GM11168 (cell line): Measurements from ENCODE around the gene ZNF789.
"Not testable (repeated sequence)": the region's sequence is repeated elsewhere in the genome, so short reads cannot be mapped to it uniquely, and the experiment has no call there.

Experiments used
- in situ Hi-C: fragments of 300-500 bp; cut with MboI; formaldehyde crosslinking; loops from one replicate; pipeline ENCODE4 v1.12.0; 2022; ENCODE audit warnings: low sequenced_read_pairs; ENCODE audit not compliant: unreplicated experiment

Gene ZNF789

GRCh38 chr7:99500637-99501009, 27.9 kb downstream of the ZNF789 start:
- in situ Hi-C loops: no loop called here

DNA sequence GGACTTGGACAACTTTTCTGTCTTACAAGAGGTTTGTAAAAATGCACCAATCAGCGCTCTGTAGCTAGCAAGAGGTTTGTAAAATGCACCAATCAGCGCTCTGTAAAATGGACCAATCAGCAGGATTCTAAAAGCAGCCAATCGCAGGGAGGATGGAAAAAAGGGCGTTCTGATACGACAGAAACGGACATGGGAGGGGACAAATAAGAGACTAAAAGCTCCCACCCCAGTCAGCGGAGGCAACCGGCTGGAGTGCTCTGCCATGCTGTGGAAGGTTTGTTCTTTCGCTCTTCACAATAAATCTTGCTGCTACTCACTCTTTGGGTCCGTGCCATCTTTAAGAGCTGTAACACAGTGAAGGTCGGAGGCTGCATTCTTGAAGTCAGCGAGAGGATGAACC, 28.5 kb downstream of the ZNF789 start:
- in situ Hi-C loops: not testable (repeated sequence)

- in situ Hi-C loops: no loop called here
Measured at GRCh38 chr7:99504281-99504602, 31.6 kb downstream of the ZNF789 start.

DNA sequence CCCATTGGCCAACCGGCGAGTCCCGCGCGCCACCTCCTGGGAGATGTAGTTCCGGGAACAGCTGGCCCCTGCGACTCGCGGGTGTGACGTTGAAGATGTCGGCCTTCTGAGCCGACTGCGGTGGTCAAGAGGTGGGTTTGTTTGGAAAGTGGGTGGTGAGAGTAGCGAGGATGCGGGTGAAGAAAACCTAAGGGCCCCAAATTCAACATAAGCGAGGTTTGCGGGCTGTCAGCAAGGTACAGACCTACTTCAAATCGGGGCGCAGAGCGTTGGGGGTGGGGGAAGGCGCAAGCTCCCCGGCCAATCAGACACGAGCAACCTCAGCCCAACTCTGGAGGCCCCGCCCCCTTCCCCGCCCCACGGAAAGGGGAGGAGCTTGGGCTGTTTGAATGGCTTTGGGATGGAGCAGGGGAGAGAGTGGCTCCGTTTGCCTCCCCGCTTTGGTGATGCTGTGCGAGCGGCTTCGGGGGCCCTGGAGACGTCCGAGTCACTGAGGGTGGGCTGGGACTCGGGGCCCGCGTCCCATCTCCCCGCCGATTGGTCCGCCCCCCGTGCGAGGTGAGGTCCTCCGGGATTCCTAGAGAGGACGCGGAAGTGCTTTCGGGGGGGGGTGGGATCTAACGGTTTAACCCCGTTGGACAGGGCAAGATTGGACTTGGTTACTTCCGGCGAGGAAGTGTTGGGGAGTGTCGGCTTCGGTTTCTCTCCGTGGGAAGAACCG, 32.1 kb downstream of the ZNF789 start, which contains the start of gene ZKSCAN5:
ZKSCAN5 (plus strand) TSS at position 60 of the 721 bp plus-strand sequence. CDS start 1,383 bp downstream, outside the sequence.
- in situ Hi-C loops: no loop called here

GRCh38 chr7:99505324-99505662, 32.6 kb downstream of the ZNF789 start:
- in situ Hi-C loops: no loop called here

GRCh38 chr7:99514050-99514449, 41.4 kb downstream of the ZNF789 start:
- in situ Hi-C loops: no loop called here

DNA sequence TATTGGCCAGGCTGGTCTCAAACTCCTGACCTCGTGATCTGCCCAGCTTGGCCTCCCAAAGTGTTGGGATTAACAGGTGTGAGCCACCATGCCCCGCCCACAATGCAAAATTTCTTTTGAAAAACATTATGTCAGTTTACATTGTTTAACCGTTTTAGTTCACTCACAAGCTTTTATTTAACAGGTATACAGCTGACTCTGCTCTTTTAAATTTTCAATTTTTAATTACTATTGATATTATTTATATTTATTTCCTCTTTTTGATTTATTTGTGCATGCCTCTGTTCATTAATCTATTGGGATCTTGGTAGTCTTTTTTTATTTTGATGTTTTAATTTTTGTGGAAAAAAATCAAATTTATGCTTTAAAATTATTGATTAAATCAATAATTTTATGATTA, 48.7 kb downstream of the ZNF789 start:
- in situ Hi-C loops: no loop called here

- in situ Hi-C loops: no loop called here
Measured at GRCh38 chr7:99525713-99526440, 53.2 kb downstream of the ZNF789 start.

GRCh38 chr7:99531354-99531765, 58.7 kb downstream of the ZNF789 start:
- in situ Hi-C loops: no loop called here

DNA sequence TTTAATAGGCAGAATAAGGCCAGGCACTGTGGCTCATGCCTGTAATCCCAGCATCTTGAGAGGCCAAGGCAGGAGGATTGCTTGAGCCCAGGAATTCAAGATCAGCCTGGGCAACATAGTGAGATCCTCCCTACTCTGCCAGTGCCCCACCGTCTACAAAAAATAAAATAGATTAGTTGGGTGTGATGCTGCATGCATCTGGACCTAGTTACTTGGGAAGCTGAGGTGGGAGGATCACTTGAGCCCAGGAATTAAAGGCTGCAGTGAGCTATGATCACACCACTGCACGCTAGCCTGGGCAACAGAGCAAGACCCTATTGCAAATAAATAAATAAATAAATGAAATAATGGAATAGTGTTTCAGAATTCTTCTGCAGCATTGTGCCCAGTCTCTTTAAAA, 63.0 kb downstream of the ZNF789 start:
- in situ Hi-C loops: no loop called here
